Left lung (tissue), 10 donors: ENCODE results near the gene USP53. TPM values are rescaled to one million over a fixed set of nuclear protein-coding genes. Genes with fewer than 3 reads are reported as not detected.

ENCODE experiments used
- ATAC-seq: fragments of 200-7000 bp; cut with Tn5 transposase; one replicate; pipeline ENCODE4 v1.9.1; 2020; ENCODE audit warnings: moderate library complexity
- DNase-seq, 4 donors: peaks; one replicate each; pipeline ENCODE4 v3.0.0-alpha.2; 2013 to 2020
- H3K27ac ChIP-seq, 2 donors: fragments of 200-600 bp; sonication (generic) in 1 of 2; one replicate each; pipeline versions ENCODE4 v1.5.0 to v1.8.0; 2020 to 2021
- H3K27me3 ChIP-seq, 2 donors: fragments of 200-600 bp; sonication (generic) in 1 of 2; one replicate each; pipeline versions ENCODE4 v1.5.0 to v1.8.0; 2020 to 2021
- H3K36me3 ChIP-seq, 2 donors: fragments of 200-600 bp; sonication (generic) in 1 of 2; one replicate each; pipeline versions ENCODE4 v1.5.0 to v1.8.0; 2020 to 2021
- H3K4me1 ChIP-seq, 2 donors: fragments of 200-600 bp; one replicate each; pipeline ENCODE4 v1.8.0; 2021
- H3K4me3 ChIP-seq, 2 donors: fragments of 200-600 bp; sonication (generic) in 1 of 2; one replicate each; pipeline versions ENCODE4 v1.5.0 to v1.8.0; 2020 to 2021; ENCODE audit warnings: mild to moderate bottlenecking in 1 of 2
- H3K9me3 ChIP-seq, 2 donors: fragments of 200-600 bp; sonication (generic) in 1 of 2; one replicate each; pipeline versions ENCODE4 v1.5.0 to v1.8.0; 2020 to 2021
- CTCF ChIP-seq, 2 donors: fragments of 200-600 bp; sonication (generic) in 1 of 2; IDR thresholded peaks; one replicate each; pipeline versions ENCODE4 v1.5.0 to v1.8.0; 2021; ENCODE audit warnings: antibody characterized with exemption in 2 of 2
- intact Hi-C, 2 donors: fragments of 100-400 bp; cut with DNase I; formaldehyde crosslinking; loops; one replicate each; pipeline versions ENCODE4 v1.11.2 to v1.14.2; 2022
- polyA plus RNA-seq, 6 donors: library from polyadenylated mRNA; unstranded; fragments of 120-200 nt; gene quantifications; one replicate each; pipeline ENCODE4 v1.2.1, GENCODE V29; 2013; ENCODE audit not compliant: insufficient read length in 6 of 6
- total RNA-seq, 2 donors: library from RNA; stranded (reverse); fragmentation: NEBNext Ultra II Directional; extraction: Animal tissue kit (Norgen Biotek cat#: 25700); gene quantifications; one replicate each; pipeline ENCODE4 v1.2.1, GENCODE V29; 2021
- donor health status: DM: no; HTN: yes; CAD: no.
- donor health status: DM: no; HTN: no; CAD: no.

The USP53 gene
- total and polyA plus RNA-seq, 8 donors, result 25.4 to 51.5 (median 30.6) TPM

GRCh38 chr4:119231491-119231890 lies 19.0 kb downstream of the USP53 start:
- no peak for ATAC-seq

GRCh38 chr4:119232286-119232685 lies 19.8 kb downstream of the USP53 start:
- TF ChIP-seq CTCF (IDR thresholded peaks at IDR 0.05), result no peak
- H3K4me1 ChIP-seq, result peaks cover 0 to 17% of the 10 kb centered on the region in 2 donors
- H3K27me3 ChIP-seq, result no peaks in the 10 kb centered on the region
- ATAC-seq (no peak), DNase-seq (no peak)
- no peak overlapping the region for H3K4me3 ChIP-seq
- H3K27ac ChIP-seq, result no peak overlapping the region
- peaks cover 0 to 3% of the 10 kb centered on the region in 2 donors for H3K36me3 ChIP-seq
- no peaks in the 10 kb centered on the region for H3K9me3 ChIP-seq
- intact Hi-C loops, result no loop called here

More at GRCh38 chr4:119231491-119231890, 19.0 kb downstream of the USP53 start:
- Histone ChIP-seq H3K9me3 (no peaks in the 10 kb centered on the region), H3K27ac (no peak overlapping the region), H3K36me3 (peaks cover 0 to 2% of the 10 kb centered on the region in 2 donors), H3K4me1 (peaks cover 0 to 17% of the 10 kb centered on the region in 2 donors), H3K4me3 (no peak overlapping the region), H3K27me3 (no peaks in the 10 kb centered on the region)
- no peak for DNase-seq
- intact Hi-C loops, result no loop called here
- TF ChIP-seq CTCF (IDR thresholded peaks at IDR 0.05), result no peak

DNA sequence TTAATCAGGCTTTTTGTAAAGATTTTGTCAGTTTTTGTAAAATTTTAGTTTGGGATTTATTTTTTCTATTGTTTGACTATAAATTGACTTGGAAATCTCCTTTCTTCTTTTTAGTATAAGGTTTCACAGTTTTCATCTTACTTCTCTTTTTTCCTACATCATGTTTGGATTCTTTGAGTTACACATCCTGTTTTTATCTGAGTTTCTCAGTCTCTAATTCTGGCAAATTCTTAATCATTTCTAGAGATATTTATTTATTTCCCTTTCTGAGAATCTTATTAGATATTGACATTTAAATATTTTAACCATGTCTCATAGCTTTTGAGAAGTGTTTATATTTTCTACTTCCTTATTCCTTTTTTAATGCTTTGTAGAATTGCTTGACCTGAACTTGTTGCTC lies 20.7 kb downstream of the USP53 start:
- Histone ChIP-seq H3K9me3 (no peaks in the 10 kb centered on the region), H3K27me3 (no peaks in the 10 kb centered on the region), H3K27ac (peak overlapping the region in 1 of 2 donors; percentile 2), H3K4me3 (no peak overlapping the region), H3K36me3 (peaks cover 0 to 3% of the 10 kb centered on the region in 2 donors), H3K4me1 (peaks cover 0 to 14% of the 10 kb centered on the region in 2 donors)
- TF ChIP-seq CTCF (IDR thresholded peaks at IDR 0.05), result no peak
- ATAC-seq (no peak), DNase-seq (no peak)
- intact Hi-C loops, result no loop called here

- intact Hi-C loops, result no loop called here
Measured at GRCh38 chr4:119233750-119234149, 21.2 kb downstream of the USP53 start.

DNA sequence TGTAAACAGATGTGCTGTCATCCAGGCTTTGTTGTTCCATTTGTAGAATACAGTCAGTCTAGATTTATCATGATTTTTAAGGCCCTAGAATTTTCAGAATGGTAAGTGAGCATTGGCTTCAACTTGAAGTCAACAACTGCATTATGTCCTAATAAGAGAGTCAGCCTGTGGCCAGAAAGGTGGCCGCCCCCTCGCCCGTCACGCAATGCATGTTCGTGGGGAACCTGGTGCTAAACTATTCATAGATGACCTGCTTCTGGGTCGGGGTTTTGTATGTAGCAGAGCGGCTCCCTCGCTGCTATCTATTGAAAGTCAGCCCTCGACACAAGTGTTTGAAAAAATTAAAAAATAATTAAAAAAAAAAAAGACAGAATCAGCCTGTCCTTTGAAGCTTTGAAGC lies 24.7 kb downstream of the USP53 start:
- ATAC-seq, result no peak
- Histone ChIP-seq H3K36me3 (peaks cover 0 to 3% of the 10 kb centered on the region in 2 donors), H3K27me3 (no peaks in the 10 kb centered on the region), H3K4me1 (peaks cover 0 to 12% of the 10 kb centered on the region in 2 donors), H3K9me3 (no peaks in the 10 kb centered on the region), H3K4me3 (no peak overlapping the region), H3K27ac (no peak overlapping the region)
- TF ChIP-seq CTCF (IDR thresholded peaks at IDR 0.05), result no peak
- peak in 1 of 4 donors; percentile 62 for DNase-seq
- intact Hi-C loops, result no loop called here

More at GRCh38 chr4:119233750-119234149, 21.2 kb downstream of the USP53 start:
- no peaks in the 10 kb centered on the region for H3K27me3 ChIP-seq
- H3K27ac ChIP-seq, result peak overlapping the region in 1 of 2 donors; percentile 2
- ATAC-seq (no peak), DNase-seq (no peak)
- H3K4me1 ChIP-seq, result peaks cover 0 to 12% of the 10 kb centered on the region in 2 donors
- H3K36me3 ChIP-seq, result peaks cover 0 to 3% of the 10 kb centered on the region in 2 donors
- no peaks in the 10 kb centered on the region for H3K9me3 ChIP-seq
- H3K4me3 ChIP-seq, result no peak overlapping the region
- TF ChIP-seq CTCF (IDR thresholded peaks at IDR 0.05), result no peak
